ENCODE results near the gene SHISA4. TPM values are rescaled to one million over a fixed set of nuclear protein-coding genes. Genes with fewer than 3 reads are reported as not detected.

Gene SHISA4
- total RNA-seq, 3 donors from 2014 or later = 1.2 to 12.4 (median 4.0) TPM

- Histone ChIP-seq H3K36me3 (ENCODE audit: low read depth) (no peaks in the 10 kb centered on the region), H3K9me3 (no peaks in the 10 kb centered on the region), H3K4me1 (ENCODE audit: low read depth) (no peaks in the 10 kb centered on the region), H3K4me3 (no peak overlapping the region)
- no peak for TF ChIP-seq CTCF (IDR thresholded peaks at IDR 0.05)
- ATAC-seq (no peak), DNase-seq (no peak)
- intact Hi-C loops (cut with DNase I, micrococcal nuclease) = no loop called here
These were observed 37.4 kb downstream of the SHISA4 start for GRCh38 chr1:201925981-201926645.

DNA sequence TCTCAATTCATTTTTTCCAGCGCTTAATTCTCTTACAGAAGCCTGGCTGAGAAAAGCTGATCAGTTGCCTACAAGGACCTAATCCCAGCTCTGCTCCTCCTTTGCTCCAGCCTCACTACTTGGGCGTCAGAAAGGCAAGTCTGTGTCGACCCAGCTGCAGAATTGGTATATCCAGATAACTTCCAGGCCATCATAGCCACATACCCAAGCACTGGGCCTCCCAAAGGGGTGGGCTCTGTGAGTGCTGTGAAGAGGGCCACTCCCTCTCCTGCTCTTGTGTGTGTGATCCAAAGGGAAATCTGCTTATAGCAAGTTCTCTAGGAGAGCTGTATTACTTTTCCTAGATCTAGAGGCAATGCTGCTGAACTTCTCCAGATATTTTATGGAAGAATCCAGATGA, 39.6 kb downstream of the SHISA4 start:
- H3K36me3 ChIP-seq (ENCODE audit: low read depth) = no peaks in the 10 kb centered on the region
- ATAC-seq = no peak
- H3K4me3 ChIP-seq = no peak overlapping the region
- no peaks in the 10 kb centered on the region for H3K4me1 ChIP-seq (ENCODE audit: low read depth)
- H3K9me3 ChIP-seq = no peaks in the 10 kb centered on the region
- TF ChIP-seq CTCF (IDR thresholded peaks at IDR 0.05) = no peak
- intact Hi-C loops (cut with DNase I, micrococcal nuclease) = no loop called here
- no peak for DNase-seq

GRCh38 chr1:201930137-201930536, 41.4 kb downstream of the SHISA4 start:
- TF ChIP-seq CTCF (IDR thresholded peaks at IDR 0.05) = no peak

GRCh38 chr1:201930803-201931202, 42.1 kb downstream of the SHISA4 start:
- Histone ChIP-seq H3K9me3 (no peaks in the 10 kb centered on the region), H3K4me3 (no peak overlapping the region), H3K4me1 (ENCODE audit: low read depth) (no peaks in the 10 kb centered on the region), H3K36me3 (ENCODE audit: low read depth) (no peaks in the 10 kb centered on the region)
- DNase-seq (no peak), ATAC-seq (no peak)
- TF ChIP-seq CTCF (IDR thresholded peaks at IDR 0.05) = no peak
- intact Hi-C loops (cut with DNase I, micrococcal nuclease) = no loop called here

More at GRCh38 chr1:201930137-201930536, 41.4 kb downstream of the SHISA4 start:
- H3K4me3 ChIP-seq = no peak overlapping the region
- intact Hi-C loops (cut with DNase I, micrococcal nuclease) = no loop called here
- ATAC-seq (no peak), DNase-seq (no peak)
- H3K4me1 ChIP-seq (ENCODE audit: low read depth) = no peaks in the 10 kb centered on the region
- H3K36me3 ChIP-seq (ENCODE audit: low read depth) = no peaks in the 10 kb centered on the region
- no peaks in the 10 kb centered on the region for H3K9me3 ChIP-seq

DNA sequence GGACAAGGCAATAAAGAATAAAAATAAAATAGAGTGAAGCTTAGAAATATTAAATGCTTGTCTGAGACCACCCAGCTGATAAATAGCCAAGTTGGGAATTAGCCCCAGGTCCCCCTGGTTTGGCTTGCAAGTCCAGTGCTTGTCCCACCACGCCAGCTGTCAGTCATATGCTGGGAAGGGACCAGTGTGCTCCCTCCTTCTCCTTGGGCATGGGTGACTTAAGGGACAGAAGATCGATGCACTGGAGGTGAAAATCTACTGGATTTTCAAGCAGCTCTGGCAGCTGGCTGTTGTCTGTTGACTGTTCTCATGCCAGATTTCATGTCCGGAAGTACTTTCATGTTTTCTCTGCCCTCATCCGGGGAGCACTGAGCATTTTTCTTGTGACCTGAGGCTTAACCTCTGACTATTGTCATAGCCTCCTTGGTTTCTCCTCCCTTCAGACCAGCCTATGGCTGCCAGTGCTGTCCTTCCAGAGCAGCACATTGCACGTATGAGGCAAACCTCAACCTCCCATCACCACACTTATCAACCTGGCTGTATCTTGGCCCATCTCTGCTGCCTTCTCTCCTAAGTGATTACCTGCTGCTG, 45.2 kb downstream of the SHISA4 start:
- no peaks in the 10 kb centered on the region for H3K36me3 ChIP-seq (ENCODE audit: low read depth)
- ATAC-seq (no peak), DNase-seq (no peak)
- H3K9me3 ChIP-seq = no peaks in the 10 kb centered on the region
- no peak overlapping the region for H3K4me3 ChIP-seq
- H3K4me1 ChIP-seq (ENCODE audit: low read depth) = no peaks in the 10 kb centered on the region
- intact Hi-C loops (cut with DNase I, micrococcal nuclease) = no loop called here
- TF ChIP-seq CTCF (IDR thresholded peaks at IDR 0.05) = no peak

Measured in mucosa of descending colon (tissue), 3 donors.